Astrocyte (in vitro differentiated cells and primary cell): ENCODE data around the gene GSN. TPM values are rescaled to one million over a fixed set of nuclear protein-coding genes. Genes with fewer than 3 reads are reported as not detected.

ENCODE experiments used
- DNase-seq: peaks from one replicate; pipeline ENCODE4 v3.0.0-alpha.2; 2010; ENCODE audit warnings: low read depth
- FAIRE-seq: peaks from 2 replicates; lab custom pipeline; 2011; peaks lifted over from hg19 to GRCh38; lab: Jason Lieb, UNC
- H2AFZ ChIP-seq: 2 replicates; pipeline ENCODE4 v1.6.0; 2012; ENCODE audit warnings: low read depth, low read length, inconsistent platforms
- H3K27ac ChIP-seq: 2 replicates; pipeline ENCODE4 v1.5.1; 2011; ENCODE audit warnings: low read depth, low read length, inconsistent platforms
- H3K27me3 ChIP-seq: 2 replicates; pipeline ENCODE4 v1.6.0; 2011; ENCODE audit warnings: low read length, inconsistent platforms; ENCODE audit not compliant: insufficient read depth
- H3K36me3 ChIP-seq: 2 replicates; pipeline ENCODE4 v1.5.1; 2011; ENCODE audit warnings: low read length, inconsistent platforms; ENCODE audit not compliant: insufficient read depth
- H3K4me1 ChIP-seq: 2 replicates; pipeline ENCODE4 v1.5.1; 2011; ENCODE audit warnings: low read length, inconsistent platforms; ENCODE audit not compliant: insufficient read depth
- H3K4me2 ChIP-seq: 2 replicates; pipeline ENCODE4 v1.6.0; 2012; ENCODE audit warnings: low read length, inconsistent platforms
- H3K4me3 ChIP-seq: 2 replicates; pipeline ENCODE4 v1.5.1; 2011; ENCODE audit warnings: low read depth, mild to moderate bottlenecking, low read length, inconsistent platforms; ENCODE audit not compliant: insufficient read depth
- H3K79me2 ChIP-seq: 2 replicates; pipeline ENCODE4 v1.6.0; 2012; ENCODE audit warnings: mild to moderate bottlenecking, low read length, inconsistent platforms; ENCODE audit not compliant: insufficient read depth
- H3K9ac ChIP-seq: 2 replicates; pipeline ENCODE4 v1.6.0; 2012; ENCODE audit warnings: mild to moderate bottlenecking, low read length, inconsistent platforms
- H3K9me3 ChIP-seq: 2 replicates; pipeline ENCODE4 v1.5.1; 2012; ENCODE audit warnings: low read depth, mild to moderate bottlenecking, low read length, inconsistent platforms; ENCODE audit not compliant: insufficient read depth
- H4K20me1 ChIP-seq: 2 replicates; pipeline ENCODE4 v1.6.0; 2012; ENCODE audit warnings: low read length, inconsistent platforms; ENCODE audit not compliant: insufficient read depth
- H3K27ac Mint-ChIP-seq: one replicate; pipeline ENCODE4 v1.8.0; 2021; ENCODE audit warnings: mild to moderate bottlenecking, mixed read lengths; ENCODE audit not compliant: unreplicated experiment
- H3K27me3 Mint-ChIP-seq: one replicate; pipeline ENCODE4 v1.8.0; 2021; ENCODE audit warnings: low read depth, mixed read lengths; ENCODE audit not compliant: unreplicated experiment
- H3K36me3 Mint-ChIP-seq: one replicate; pipeline ENCODE4 v1.8.0; 2021; ENCODE audit warnings: low read depth, mixed read lengths; ENCODE audit not compliant: unreplicated experiment
- H3K4me1 Mint-ChIP-seq: one replicate; pipeline ENCODE4 v1.8.0; 2021; ENCODE audit warnings: low read depth, mixed read lengths; ENCODE audit not compliant: unreplicated experiment
- H3K4me3 Mint-ChIP-seq: one replicate; pipeline ENCODE4 v1.8.0; 2021; ENCODE audit warnings: mild to moderate bottlenecking, moderate library complexity, mixed read lengths; ENCODE audit not compliant: unreplicated experiment
- H3K9me3 Mint-ChIP-seq: one replicate; pipeline ENCODE4 v1.8.0; 2021; ENCODE audit warnings: mild to moderate bottlenecking, mixed read lengths; ENCODE audit not compliant: unreplicated experiment
- EZH2 ChIP-seq: IDR thresholded peaks from 2 replicates; pipeline ENCODE4 v1.6.1; 2012; ENCODE audit warnings: mild to moderate bottlenecking, low read length, inconsistent platforms; ENCODE audit not compliant: insufficient read depth
- total RNA-seq: library from RNA; stranded (reverse); gene quantifications from 2 replicates; pipeline ENCODE4 v1.2.1, GENCODE V29; 2021
- TF ChIP-seq, protein P1 (sequence below): IDR thresholded peaks from 2 replicates; pipeline ENCODE4 v1.5.1; 2011; ENCODE audit warnings: low read depth, mild to moderate bottlenecking, inconsistent platforms, low read length, moderate library complexity; ENCODE audit not compliant: insufficient read depth

Gene GSN
- total RNA-seq, 1 donor from 2014 or later: 260 TPM

DNA sequence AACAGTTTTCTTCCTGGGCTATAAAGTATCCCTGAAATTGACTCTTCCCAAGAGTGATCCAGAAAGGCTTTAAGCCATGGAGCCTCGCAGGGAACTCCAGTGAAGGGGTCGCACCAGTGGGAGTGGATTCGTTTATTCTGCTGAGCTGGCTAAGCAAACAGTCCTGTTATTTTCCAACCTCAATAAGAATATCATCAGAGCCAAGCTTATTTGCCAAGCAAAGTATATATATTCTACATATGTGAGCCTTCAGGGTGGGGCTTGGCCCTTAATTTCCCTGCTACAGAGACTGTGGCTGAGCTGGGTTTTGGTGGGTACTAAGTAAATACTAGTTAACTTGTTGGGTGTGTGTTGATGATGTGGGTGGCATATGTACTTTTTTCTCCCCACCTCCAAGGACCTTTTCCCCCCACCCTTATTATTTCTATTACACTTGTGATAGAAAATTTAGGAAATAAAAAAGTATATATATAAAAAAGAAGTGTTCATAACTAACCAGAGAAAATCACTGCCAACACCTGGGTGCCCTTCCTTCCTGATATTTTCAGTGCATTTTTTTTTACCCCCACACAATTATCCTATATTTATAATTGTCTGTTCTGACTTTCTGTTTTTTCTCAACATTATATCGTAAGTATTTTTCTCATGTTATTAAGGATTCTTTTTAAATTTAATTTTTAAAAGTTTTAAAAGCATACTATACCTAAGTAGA is 5.3 kb downstream of the GSN start:
- Mint-ChIP-seq H3K9me3 (no peaks in the 10 kb centered on the region), H3K4me1 (peaks cover 68% of the 10 kb centered on the region), H3K27me3 (no peaks in the 10 kb centered on the region), H3K4me3 (peak overlapping the region; percentile 54), H3K36me3 (peaks cover 5% of the 10 kb centered on the region), H3K27ac (no peak overlapping the region)
- Histone ChIP-seq H3K79me2 (peaks cover 88% of the 10 kb centered on the region), H3K27me3 (no peaks in the 10 kb centered on the region), H3K36me3 (peaks cover 2% of the 10 kb centered on the region), H3K27ac (no peak overlapping the region), H3K4me2 (peak overlapping the region; percentile 93), H3K9ac (peak overlapping the region; percentile 8), H2AFZ (no peak overlapping the region), H3K4me1 (peaks cover 64% of the 10 kb centered on the region), H3K4me3 (no peak overlapping the region), H4K20me1 (peaks cover 9% of the 10 kb centered on the region), H3K9me3 (no peaks in the 10 kb centered on the region)
- FAIRE-seq (no peak), DNase-seq (no peak)
- TF ChIP-seq EZH2: no peak
- TF ChIP-seq, protein P1, sequence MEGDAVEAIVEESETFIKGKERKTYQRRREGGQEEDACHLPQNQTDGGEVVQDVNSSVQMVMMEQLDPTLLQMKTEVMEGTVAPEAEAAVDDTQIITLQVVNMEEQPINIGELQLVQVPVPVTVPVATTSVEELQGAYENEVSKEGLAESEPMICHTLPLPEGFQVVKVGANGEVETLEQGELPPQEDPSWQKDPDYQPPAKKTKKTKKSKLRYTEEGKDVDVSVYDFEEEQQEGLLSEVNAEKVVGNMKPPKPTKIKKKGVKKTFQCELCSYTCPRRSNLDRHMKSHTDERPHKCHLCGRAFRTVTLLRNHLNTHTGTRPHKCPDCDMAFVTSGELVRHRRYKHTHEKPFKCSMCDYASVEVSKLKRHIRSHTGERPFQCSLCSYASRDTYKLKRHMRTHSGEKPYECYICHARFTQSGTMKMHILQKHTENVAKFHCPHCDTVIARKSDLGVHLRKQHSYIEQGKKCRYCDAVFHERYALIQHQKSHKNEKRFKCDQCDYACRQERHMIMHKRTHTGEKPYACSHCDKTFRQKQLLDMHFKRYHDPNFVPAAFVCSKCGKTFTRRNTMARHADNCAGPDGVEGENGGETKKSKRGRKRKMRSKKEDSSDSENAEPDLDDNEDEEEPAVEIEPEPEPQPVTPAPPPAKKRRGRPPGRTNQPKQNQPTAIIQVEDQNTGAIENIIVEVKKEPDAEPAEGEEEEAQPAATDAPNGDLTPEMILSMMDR: no peak

DNA sequence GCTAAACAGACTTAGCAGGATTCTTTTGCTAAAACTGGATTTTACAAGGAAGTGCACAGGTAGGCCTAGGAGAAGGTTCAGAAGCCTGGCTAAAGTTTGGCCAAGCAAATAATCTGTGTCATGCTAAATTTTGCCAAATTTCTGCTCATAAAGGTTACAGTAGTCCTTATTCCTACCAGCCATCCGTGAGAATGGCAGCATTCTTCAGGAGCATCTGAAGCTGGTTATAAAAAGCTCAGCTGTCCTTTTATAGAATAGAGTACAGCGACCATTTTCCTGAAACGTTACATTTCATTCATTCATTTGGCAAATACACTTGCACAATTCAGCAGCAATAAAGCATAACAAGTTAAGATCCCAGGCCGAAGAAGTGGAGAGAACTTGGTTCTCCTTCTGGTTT is 6.9 kb downstream of the GSN start:
- peaks cover 77% of the 10 kb centered on the region for H3K4me1 Mint-ChIP-seq
- no peak overlapping the region for H3K27ac ChIP-seq

More for the DNA sequence above, 6.9 kb downstream of the GSN start:
- FAIRE-seq (no peak), DNase-seq (no peak)
- Mint-ChIP-seq H3K4me3 (no peak overlapping the region), H3K36me3 (peaks cover 5% of the 10 kb centered on the region), H3K27me3 (no peaks in the 10 kb centered on the region), H3K9me3 (no peaks in the 10 kb centered on the region), H3K27ac (no peak overlapping the region)
- H3K36me3 ChIP-seq: peaks cover 2% of the 10 kb centered on the region
- TF ChIP-seq EZH2: no peak
- TF ChIP-seq, protein P1: no peak
- H4K20me1 ChIP-seq: peaks cover 15% of the 10 kb centered on the region
- peaks cover 67% of the 10 kb centered on the region for H3K4me1 ChIP-seq
- no peak overlapping the region for H2AFZ ChIP-seq
- no peaks in the 10 kb centered on the region for H3K27me3 ChIP-seq
- no peaks in the 10 kb centered on the region for H3K9me3 ChIP-seq
- peaks cover 82% of the 10 kb centered on the region for H3K79me2 ChIP-seq
- H3K9ac ChIP-seq: no peak overlapping the region
- H3K4me3 ChIP-seq: no peak overlapping the region
- H3K4me2 ChIP-seq: no peak overlapping the region
